HEK293T (cell line): ENCODE measurements around the gene EXOC4.

Source experiments
- CTCF ChIA-PET: fragments of 350-600 bp; formaldehyde crosslinking; extraction: SDS; loops from one replicate; lab custom pipeline; 2021; ENCODE audit warnings: antibody characterized with exemption, inconsistent platforms; lab: Yijun Ruan, JAX
- POLR2A ChIA-PET: fragments of 350-600 bp; formaldehyde crosslinking; extraction: SDS; loops from one replicate; lab custom pipeline; 2020; ENCODE audit warnings: antibody characterized with exemption, inconsistent platforms; lab: Yijun Ruan, JAX
- DNase-seq: peaks from one replicate; pipeline ENCODE4 v3.0.0; 2012; ENCODE audit warnings: mixed read lengths; ENCODE audit errors: extremely low spot score
- ARNT ChIP-seq: fragments of 450-650 bp; IDR thresholded peaks from 2 replicates; pipeline ENCODE4 v1.6.1; 2017; ENCODE audit warnings: mild to moderate bottlenecking
- BHLHE40 ChIP-seq: fragments of 450-650 bp; IDR thresholded peaks from 2 replicates; pipeline ENCODE4 v1.6.1; 2016; ENCODE audit warnings: mild to moderate bottlenecking, moderate library complexity, borderline replicate concordance
- CTBP1 ChIP-seq: fragments of 450-650 bp; IDR thresholded peaks from 2 replicates; pipeline ENCODE4 v1.6.1; 2016; ENCODE audit warnings: borderline replicate concordance
- ELF4 ChIP-seq: fragments of 450-650 bp; IDR thresholded peaks from 2 replicates; pipeline ENCODE4 v1.6.1; 2017; ENCODE audit warnings: antibody characterized with exemption
- FOXA1 ChIP-seq: fragments of 450-650 bp; IDR thresholded peaks from 2 replicates; pipeline ENCODE4 v1.6.1; 2016; ENCODE audit warnings: mild to moderate bottlenecking
- FOXK2 ChIP-seq: fragments of 450-650 bp; IDR thresholded peaks from 2 replicates; pipeline ENCODE4 v1.6.1; 2016; ENCODE audit warnings: mild to moderate bottlenecking
- FOXM1 ChIP-seq: fragments of 450-650 bp; IDR thresholded peaks from 2 replicates; pipeline ENCODE4 v1.6.1; 2017; ENCODE audit warnings: mild to moderate bottlenecking, borderline replicate concordance
- HDGF ChIP-seq: fragments of 450-650 bp; IDR thresholded peaks from 2 replicates; pipeline ENCODE4 v1.6.1; 2017; ENCODE audit warnings: antibody characterized with exemption, borderline replicate concordance
- L3MBTL2 ChIP-seq: fragments of 450-650 bp; conservative IDR thresholded peaks from 2 replicates; pipeline ENCODE4 v1.6.1; 2016; ENCODE audit warnings: mild to moderate bottlenecking
- LEF1 ChIP-seq: fragments of 450-650 bp; IDR thresholded peaks from 2 replicates; pipeline ENCODE4 v1.6.1; 2017; ENCODE audit warnings: mild to moderate bottlenecking, borderline replicate concordance
- NFRKB ChIP-seq: fragments of 450-650 bp; IDR thresholded peaks from 2 replicates; pipeline ENCODE4 v1.6.1; 2016; ENCODE audit warnings: mild to moderate bottlenecking, moderate library complexity
- SP1 ChIP-seq: fragments of 450-650 bp; IDR thresholded peaks from 2 replicates; pipeline ENCODE4 v1.6.1; 2017
- SUZ12 ChIP-seq: fragments of 450-650 bp; IDR thresholded peaks from 2 replicates; pipeline ENCODE4 v1.6.1; 2016; ENCODE audit warnings: mild to moderate bottlenecking
- TARDBP ChIP-seq: fragments of 450-650 bp; IDR thresholded peaks from 2 replicates; pipeline ENCODE4 v1.6.1; 2016
- ZNF384 ChIP-seq: fragments of 450-650 bp; IDR thresholded peaks from 2 replicates; pipeline ENCODE4 v1.6.1; 2016
- TF ChIP-seq, protein P1 (sequence below): fragments of 450-650 bp; IDR thresholded peaks from 2 replicates; pipeline ENCODE4 v1.6.1; 2016

EXOC4 gene

DNA sequence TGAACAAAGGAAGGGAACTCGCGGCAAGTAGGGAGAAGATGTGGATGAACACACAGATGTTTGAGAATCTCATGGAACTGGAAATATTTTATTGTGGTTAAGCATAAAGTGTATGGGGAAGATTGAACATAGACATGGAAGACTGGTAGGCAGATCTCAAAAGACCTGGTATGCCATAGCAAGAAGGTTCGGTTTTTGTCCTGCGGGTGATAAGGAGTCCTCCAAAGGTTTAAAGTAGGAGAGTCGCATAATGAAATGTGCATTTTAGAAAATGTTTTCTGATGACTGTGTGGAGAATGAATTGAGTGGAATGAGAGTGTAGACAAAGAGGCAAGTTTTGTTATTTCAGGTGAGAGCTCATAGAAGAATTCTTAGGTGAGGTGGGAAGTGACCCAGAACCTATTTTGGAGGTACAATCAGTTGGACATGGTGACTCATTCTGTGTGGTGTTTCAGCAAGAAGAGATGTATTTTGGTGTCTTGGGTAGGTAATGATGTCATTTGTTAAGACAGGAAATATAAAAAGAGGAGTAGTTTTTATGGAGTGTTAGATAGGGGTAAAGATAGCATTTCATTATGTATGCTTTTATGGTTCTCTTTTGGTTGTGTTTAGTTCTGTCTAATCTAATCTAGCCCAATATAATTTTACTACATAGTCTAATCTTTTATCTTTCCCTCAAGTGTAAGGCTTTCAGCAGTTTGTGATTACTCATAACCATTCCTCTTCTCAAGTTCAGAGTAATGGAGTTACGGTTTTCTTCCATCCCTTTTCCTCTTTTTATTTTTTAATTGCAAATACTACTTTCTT lies 239.2 kb downstream of the EXOC4 start:
- ChIA-PET CTCF (no interaction called here), POLR2A (no interaction called here)
- DNase-seq = no peak
- TF ChIP-seq FOXA1 (no peak), CTBP1 (0 out of 2 replicates have a peak, but pooled peaks have one; percentile 40), FOXK2 (no peak), BHLHE40 (no peak), FOXM1 (no peak)

GRCh38 chr7:133497061-133497460 lies 244.2 kb downstream of the EXOC4 start:
- ChIA-PET POLR2A (no interaction called here), CTCF (no interaction called here)
- no peak for DNase-seq
- TF ChIP-seq FOXK2 = no peak
- no peak for TF ChIP-seq ELF4
- TF ChIP-seq, protein P1, sequence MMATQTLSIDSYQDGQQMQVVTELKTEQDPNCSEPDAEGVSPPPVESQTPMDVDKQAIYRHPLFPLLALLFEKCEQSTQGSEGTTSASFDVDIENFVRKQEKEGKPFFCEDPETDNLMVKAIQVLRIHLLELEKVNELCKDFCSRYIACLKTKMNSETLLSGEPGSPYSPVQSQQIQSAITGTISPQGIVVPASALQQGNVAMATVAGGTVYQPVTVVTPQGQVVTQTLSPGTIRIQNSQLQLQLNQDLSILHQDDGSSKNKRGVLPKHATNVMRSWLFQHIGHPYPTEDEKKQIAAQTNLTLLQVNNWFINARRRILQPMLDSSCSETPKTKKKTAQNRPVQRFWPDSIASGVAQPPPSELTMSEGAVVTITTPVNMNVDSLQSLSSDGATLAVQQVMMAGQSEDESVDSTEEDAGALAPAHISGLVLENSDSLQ = no peak
- no peak for TF ChIP-seq NFRKB
- no peak for TF ChIP-seq SP1
- no peak for TF ChIP-seq FOXA1
- TF ChIP-seq HDGF = no peak

GRCh38 chr7:133501771-133502170 lies 248.9 kb downstream of the EXOC4 start:
- no peak for DNase-seq
- ChIA-PET CTCF (no interaction called here), POLR2A (no interaction called here)
- TF ChIP-seq, protein P1 = no peak
- TF ChIP-seq SP1 = no peak
- TF ChIP-seq ELF4 = no peak
- TF ChIP-seq SUZ12 = no peak
- TF ChIP-seq LEF1 = no peak
- no peak for TF ChIP-seq HDGF
- no peak for TF ChIP-seq ARNT
- no peak for TF ChIP-seq NFRKB
- TF ChIP-seq L3MBTL2 = no peak
- no peak for TF ChIP-seq FOXK2
- no peak for TF ChIP-seq BHLHE40
- no peak for TF ChIP-seq FOXA1

- ChIA-PET CTCF (no interaction called here), POLR2A (no interaction called here)
- DNase-seq = peak; percentile 30
- TF ChIP-seq, protein P1 = peak; percentile 18; the same call in 1 of the 2 replicates
- TF ChIP-seq ZNF384 = no peak
Measured at GRCh38 chr7:133502498-133502897, 249.6 kb downstream of the EXOC4 start.

DNA sequence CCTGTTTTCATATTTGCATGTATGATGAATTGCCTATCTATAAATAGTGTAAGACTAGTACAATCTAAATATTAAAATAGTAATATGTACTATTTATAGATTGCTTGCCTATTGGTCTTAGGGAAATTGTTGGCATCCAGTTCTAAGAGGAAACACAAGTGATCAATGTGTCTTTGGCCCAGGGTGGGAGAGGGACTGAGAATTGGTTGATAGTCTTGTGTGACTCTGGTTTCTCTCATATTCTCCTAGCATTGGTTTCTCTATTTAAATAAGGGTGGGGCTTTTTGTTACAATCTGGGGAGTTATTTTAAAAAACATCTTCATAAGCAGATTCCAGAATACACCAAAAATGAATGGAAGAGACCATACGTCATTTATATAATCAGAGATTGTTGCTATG lies 250.1 kb downstream of the EXOC4 start:
- no peak for DNase-seq
- TF ChIP-seq, protein P1 = no peak
- no peak for TF ChIP-seq BHLHE40
- TF ChIP-seq ELF4 = no peak
- TF ChIP-seq SP1 = no peak
- no peak for TF ChIP-seq CTBP1
- no peak for TF ChIP-seq HDGF
- TF ChIP-seq FOXM1 = no peak
- TF ChIP-seq ARNT = no peak
- no peak for TF ChIP-seq NFRKB
- no peak for TF ChIP-seq L3MBTL2
- no peak for TF ChIP-seq ZNF384
- TF ChIP-seq FOXA1 = no peak
- no peak for TF ChIP-seq TARDBP
- TF ChIP-seq SUZ12 = no peak
- no peak for TF ChIP-seq LEF1
- TF ChIP-seq FOXK2 = no peak
- CTCF ChIA-PET = no interaction called here
- POLR2A ChIA-PET = no interaction called here

GRCh38 chr7:133504825-133505224 lies 251.9 kb downstream of the EXOC4 start:
- POLR2A ChIA-PET = no interaction called here

More at GRCh38 chr7:133504825-133505224, 251.9 kb downstream of the EXOC4 start:
- TF ChIP-seq ELF4 (no peak), FOXK2 (no peak), TARDBP (no peak), LEF1 (no peak), FOXM1 (no peak), ZNF384 (no peak), SUZ12 (no peak), FOXA1 (no peak), BHLHE40 (no peak), SP1 (no peak)
- TF ChIP-seq, protein P1 = no peak
- CTCF ChIA-PET = no interaction called here
- DNase-seq = no peak
